Jurkat, Clone E6-1 (cell line): ENCODE measurements around the gene DEFB126. TPM values are rescaled to one million over a fixed set of nuclear protein-coding genes. Genes with fewer than 3 reads are reported as not detected.
"Not testable (repeated sequence)": the region's sequence is repeated elsewhere in the genome, so short reads cannot be mapped to it uniquely, and the experiment has no call there.

Experiments used
- DNase-seq: peaks from one replicate; pipeline ENCODE4 v3.0.0-alpha.2; 2011; ENCODE audit warnings: low read depth, low spot score
- H3K4me3 ChIP-seq: 2 replicates; pipeline ENCODE4 v1.5.1; 2011; ENCODE audit warnings: mild to moderate bottlenecking, low read length, control low read depth, moderate library complexity
- polyA plus RNA-seq: library from polyadenylated mRNA; unstranded; fragments of >200 nt; gene quantifications from one replicate; pipeline ENCODE4 v1.2.1, GENCODE V29; 2012; ENCODE audit warnings: missing spikeins; ENCODE audit not compliant: insufficient read length, insufficient read depth

Gene DEFB126, protein sequence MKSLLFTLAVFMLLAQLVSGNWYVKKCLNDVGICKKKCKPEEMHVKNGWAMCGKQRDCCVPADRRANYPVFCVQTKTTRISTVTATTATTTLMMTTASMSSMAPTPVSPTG
- not detected for polyA plus RNA-seq

DNA sequence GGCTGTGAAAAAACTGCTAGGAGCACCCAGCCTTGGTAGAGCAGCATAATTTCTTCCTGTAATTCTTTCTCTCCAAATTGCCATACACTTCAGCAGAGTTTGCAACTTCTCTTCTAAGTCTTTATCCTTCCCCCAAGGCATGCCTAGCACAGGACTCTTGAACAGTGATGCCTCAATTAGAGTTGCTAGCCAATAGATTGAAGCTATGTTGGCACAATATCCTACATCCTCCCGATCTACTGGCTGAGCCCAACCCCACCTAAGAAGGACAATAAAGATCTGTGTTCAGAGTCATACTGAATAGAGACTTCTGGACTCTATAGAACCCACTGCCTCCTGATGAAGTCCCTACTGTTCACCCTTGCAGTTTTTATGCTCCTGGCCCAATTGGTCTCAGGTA lies at the start of gene DEFB126:
TSS of gene DEFB126 (plus strand) at position 301 of the 400 bp plus-strand sequence. CDS start at position 340, 39 bp downstream.
- no peak within 1 kb of the TSS for H3K4me3 ChIP-seq
- DNase-seq: no peak

DNA sequence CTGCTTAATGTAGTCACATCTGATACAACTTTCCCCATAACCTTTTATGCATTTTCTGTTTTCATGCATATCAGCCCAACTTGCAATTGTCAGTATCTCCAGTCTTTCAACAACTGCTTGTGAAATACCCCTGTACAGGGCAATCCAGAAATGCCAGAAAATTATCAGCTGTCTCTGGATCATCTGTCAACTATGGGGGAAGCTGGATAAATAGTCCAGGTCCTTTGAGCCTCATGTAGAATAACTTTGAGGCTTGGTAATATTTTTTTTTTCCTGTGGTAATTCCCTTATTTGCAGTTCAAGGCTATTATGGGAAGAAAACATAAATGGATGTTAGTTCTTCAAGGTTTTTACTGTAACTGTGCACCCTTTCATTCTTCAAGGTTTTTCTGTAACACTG lies 48.7 kb upstream of the DEFB126 start:
- no peak overlapping the region for H3K4me3 ChIP-seq
- DNase-seq: no peak

- H3K4me3 ChIP-seq: no peak overlapping the region
- DNase-seq: no peak
These were observed 47.2 kb upstream of the DEFB126 start for GRCh38 chr20:95215-95614.

DNA sequence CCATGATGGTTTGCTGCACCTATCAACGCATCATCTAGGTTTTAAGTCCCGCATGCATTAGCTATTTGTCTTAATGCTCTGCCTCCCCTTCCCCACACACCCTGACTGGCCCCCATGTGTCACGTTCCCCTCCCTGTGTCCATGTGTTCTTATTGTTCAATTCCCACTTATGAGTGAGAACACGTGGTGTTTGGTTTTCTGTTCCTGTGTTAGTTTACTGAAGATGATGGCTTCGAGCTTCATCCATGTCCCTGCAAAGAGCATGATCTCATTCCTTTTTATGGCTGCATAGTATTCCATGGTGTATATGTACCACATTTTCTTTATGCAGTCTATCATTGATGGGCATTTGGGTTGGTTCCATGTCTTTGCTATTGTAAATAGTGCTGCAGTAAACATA lies 44.7 kb upstream of the DEFB126 start:
- not testable (repeated sequence) for DNase-seq

DNA sequence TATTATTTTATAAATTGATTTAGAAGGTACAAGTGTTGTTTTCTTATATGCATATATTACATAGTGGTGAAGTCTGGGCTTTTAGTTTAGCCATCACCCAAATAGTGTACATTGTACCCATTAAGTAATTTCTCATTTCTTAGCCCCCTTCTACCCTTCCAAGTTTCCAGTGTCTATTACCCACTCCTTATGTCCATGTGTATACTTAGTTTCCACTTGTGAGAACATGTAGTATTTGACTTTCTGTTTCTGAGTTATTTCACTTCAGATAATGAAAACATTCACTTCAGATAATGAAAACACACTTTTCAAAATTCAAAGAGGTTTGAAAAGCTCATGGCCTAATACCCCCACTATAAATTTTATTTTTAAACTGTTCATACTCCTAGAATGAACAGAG lies 40.4 kb upstream of the DEFB126 start:
- no peak for DNase-seq

More for the DNA sequence above, 44.7 kb upstream of the DEFB126 start:
- not testable (repeated sequence) for H3K4me3 ChIP-seq

DNA sequence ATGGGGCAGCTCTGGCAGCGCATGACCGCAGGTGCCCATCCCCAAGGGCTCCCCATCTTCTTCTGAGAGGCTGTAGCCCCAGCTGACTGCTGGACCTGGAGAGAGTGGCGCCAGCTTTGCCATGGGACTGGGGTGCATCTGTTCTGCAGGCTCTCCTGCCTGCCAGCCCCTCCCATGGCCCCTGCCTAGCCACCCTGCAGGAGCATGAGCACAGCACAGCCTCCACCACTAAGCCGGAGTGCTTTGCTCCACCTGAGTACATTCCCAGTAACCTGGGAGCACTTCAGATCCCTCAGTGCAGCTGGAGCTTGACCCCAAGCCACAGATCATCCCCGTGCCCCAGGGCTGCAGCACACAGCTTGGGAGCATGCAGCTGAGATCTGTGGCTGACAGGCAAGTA lies 38.9 kb upstream of the DEFB126 start:
- H3K4me3 ChIP-seq: no peak overlapping the region

More for the DNA sequence above, 40.4 kb upstream of the DEFB126 start:
- no peak overlapping the region for H3K4me3 ChIP-seq

DNA sequence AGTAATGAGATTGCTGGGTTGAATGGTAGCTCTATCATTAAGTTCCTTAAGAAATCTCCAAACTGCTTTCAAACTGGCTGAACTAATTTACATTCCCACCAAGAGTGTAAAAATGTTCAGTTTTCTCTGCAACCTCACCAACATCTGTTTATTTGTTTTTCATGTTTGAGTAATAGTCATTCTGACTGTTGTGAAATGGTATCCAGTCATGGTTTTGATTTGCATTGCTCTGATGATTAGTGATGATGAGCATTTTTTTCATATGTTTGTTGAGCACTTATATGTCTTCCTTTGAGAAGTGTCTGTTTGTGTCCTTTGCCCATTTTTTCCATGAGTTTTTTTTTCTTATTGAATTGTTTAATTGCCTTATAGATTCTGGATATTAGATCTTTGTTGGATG lies 30.0 kb upstream of the DEFB126 start:
- H3K4me3 ChIP-seq: no peak overlapping the region
- DNase-seq: no peak

More for the DNA sequence above, 38.9 kb upstream of the DEFB126 start:
- no peak for DNase-seq

DNA sequence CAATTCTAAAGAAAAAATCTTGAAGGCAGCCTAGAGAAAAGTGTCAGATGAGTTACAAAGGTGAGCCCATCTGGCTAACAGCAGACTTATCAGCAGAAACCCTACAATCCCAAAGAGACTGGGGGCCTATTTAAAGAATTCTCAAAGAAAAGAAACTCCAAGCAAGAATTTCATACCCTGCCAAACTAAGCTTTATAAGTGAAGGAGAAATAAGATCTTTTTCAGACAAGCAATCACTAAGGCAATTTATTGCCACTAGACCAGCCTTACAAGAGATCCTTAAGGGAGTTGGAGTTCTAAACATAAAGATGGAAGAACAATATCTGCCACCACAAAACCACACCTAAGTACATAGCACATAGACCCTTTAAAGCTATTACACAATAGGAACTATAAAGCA lies 24.9 kb upstream of the DEFB126 start:
- DNase-seq: no peak
- no peak overlapping the region for H3K4me3 ChIP-seq

- H3K4me3 ChIP-seq, DNase-seq: not testable (repeated sequence)
These were observed 12.5 kb upstream of the DEFB126 start for GRCh38 chr20:129786-130323.

- peak; percentile 23 for DNase-seq
- H3K4me3 ChIP-seq: no peak overlapping the region
These were observed 4.5 kb upstream of the DEFB126 start for GRCh38 chr20:137668-138490.

DNA sequence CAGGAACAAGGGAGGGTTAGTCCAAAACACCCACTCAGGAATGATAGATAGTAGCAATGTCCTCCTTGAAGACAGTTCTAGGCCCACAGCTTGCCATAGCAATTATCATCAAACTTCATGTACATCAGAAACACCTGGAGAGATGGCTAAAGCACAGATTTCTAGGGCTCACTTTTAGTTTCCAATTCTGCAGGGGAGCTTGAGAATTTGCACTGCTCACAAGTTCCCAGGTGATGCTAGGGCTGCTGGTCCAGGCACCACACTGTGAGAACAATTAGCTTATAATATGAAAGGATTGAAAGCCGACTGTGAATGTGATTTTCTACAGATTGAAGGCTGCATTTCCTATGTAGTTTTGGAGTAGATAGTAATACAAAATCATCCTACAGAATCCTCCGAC lies 3.5 kb downstream of the DEFB126 start:
- no peak for DNase-seq
- H3K4me3 ChIP-seq: no peak overlapping the region

DNA sequence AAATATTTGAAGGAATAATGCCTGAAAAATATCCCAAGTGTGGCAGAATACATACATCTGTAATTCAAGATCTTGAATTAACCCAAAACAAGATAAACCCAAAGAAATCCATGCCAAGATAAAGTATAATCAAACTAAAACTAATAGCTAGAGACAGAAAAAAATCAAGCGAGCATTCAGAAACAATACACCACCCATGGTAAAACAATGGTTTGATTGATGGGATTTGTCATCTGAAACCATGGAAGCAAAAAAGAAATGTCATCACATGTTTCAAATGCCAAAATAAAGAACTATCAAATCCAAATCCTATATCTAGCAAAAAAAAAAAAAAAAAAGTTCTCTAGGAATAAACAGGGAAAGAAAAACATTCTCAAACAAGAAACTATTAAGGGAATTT lies 9.7 kb downstream of the DEFB126 start:
- no peak overlapping the region for H3K4me3 ChIP-seq
- DNase-seq: no peak

DNA sequence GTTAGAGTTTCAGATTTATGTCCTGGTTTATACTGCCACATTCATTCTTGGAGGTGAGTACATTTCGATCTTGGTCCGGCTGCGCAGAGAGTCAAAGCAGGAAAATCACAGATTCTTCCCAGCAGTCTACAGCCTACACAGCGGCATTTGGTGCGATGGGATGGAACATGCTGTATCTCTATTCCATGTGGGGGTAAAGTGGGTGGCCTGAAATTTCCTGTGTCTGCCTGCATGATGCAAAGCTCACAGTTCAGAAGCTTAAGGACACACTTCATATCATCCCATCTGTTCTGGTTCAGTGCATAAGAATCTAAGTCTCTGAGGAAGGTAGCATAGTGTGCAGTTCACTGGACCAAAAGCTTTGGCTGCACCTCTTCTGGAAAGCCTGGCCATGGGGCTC lies 14.8 kb downstream of the DEFB126 start, which contains the start of gene DEFB127:
TSS of gene DEFB127 (plus strand) at position 301 of the 400 bp plus-strand sequence. CDS start at position 392, 91 bp downstream.
- DNase-seq: no peak
- no peak within 1 kb of the TSS for H3K4me3 ChIP-seq

GRCh38 chr20:164618-165017 lies 22.2 kb downstream of the DEFB126 start:
- no peak for DNase-seq
- no peak overlapping the region for H3K4me3 ChIP-seq

DNA sequence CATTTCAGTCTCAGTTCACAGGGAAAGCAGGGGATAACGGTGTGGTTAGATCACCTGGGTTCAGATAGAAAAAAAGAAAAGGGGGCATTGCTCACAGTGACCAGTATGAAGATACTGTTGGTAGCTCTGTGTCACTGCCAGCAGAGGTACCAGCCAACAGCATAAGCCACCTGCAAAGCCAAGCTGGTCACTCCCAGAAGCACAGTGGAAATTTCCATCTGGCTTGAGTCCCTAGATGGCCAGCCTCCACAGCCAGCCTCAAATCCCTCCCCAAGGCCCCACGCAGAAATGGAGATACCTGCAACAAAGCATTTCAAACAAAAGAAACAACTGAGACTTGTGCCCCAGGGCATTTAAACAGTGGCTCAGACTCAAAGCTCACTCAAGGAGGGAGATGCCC lies 26.5 kb downstream of the DEFB126 start:
- no peak overlapping the region for H3K4me3 ChIP-seq
- no peak for DNase-seq

DNA sequence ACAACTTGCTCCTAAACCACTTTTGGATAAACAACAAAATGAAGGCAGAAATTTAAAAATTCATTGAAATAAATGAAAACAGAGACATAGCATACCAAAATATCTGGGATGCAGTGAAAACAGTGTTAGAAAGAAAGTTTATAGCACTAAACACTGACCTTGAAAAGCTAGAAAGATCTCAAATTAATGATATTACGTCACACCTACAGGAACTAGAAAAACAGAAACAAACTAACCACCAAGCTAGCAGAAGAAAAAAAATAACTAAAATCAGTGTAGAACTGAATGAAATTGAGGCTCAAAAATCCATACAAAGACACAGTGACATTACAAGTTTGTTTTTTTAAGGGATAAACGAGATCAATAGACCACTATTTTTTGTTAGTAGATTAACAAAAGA lies 41.9 kb downstream of the DEFB126 start:
- DNase-seq: no peak
- no peak overlapping the region for H3K4me3 ChIP-seq

DNA sequence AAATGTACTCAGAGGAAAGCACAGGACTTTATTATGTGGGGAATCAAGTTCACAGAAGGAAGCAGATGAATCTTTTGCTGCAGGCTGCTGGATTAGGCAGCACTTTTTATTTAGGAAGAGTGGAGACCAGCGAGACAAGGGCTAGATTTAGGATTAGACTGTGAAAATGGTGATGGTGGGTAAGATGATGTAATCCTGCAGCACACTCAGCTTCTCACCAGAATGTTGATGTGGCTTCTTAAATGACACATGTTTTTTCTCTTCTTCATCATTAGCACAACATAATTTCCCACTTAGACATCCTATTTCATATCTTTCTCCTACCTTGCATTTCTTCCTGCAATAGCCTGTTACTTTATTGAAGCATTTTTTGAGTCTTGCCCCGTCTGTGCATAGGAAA lies 45.3 kb downstream of the DEFB126 start:
- DNase-seq: no peak
- H3K4me3 ChIP-seq: no peak overlapping the region

GRCh38 chr20:189611-190010 lies 47.2 kb downstream of the DEFB126 start, which contains the start of gene DEFB128:
DEFB128 (minus strand) TSS chr20:189711; CDS start chr20:189623, 88 bp downstream.
- H3K4me3 ChIP-seq: no peak within 1 kb of the TSS
- DNase-seq: no peak
